GM19043 (cell line): ENCODE results near the gene SNX13.
A peak's percentile ranks its signal among the peaks of the same experiment; 100 is the strongest.

Source experiments
- ATAC-seq: cut with Tn5 transposase; IDR thresholded peaks from one replicate; pipeline ENCODE4 v1.9.1; 2021; ENCODE audit warnings: low read depth; ENCODE audit not compliant: unreplicated experiment

SNX13 gene

GRCh38 chr7:17947620-17948019, 7.3 kb upstream of the SNX13 start:
- ATAC-seq, result no peak

- no peak for ATAC-seq
Measured at GRCh38 chr7:17946591-17946990, 6.3 kb upstream of the SNX13 start.

- ATAC-seq, result no peak
Measured at GRCh38 chr7:17944720-17945119, 4.4 kb upstream of the SNX13 start.

GRCh38 chr7:17943006-17943405, 2.7 kb upstream of the SNX13 start:
- no peak for ATAC-seq

GRCh38 chr7:17942231-17942630, 1.9 kb upstream of the SNX13 start:
- no peak for ATAC-seq

- ATAC-seq, result no peak
Measured at GRCh38 chr7:17940951-17941431, 697 bp upstream of the SNX13 start.

GRCh38 chr7:17939606-17940301, 540 bp downstream of the SNX13 start:
- peak; percentile 31 for ATAC-seq

GRCh38 chr7:17939211-17939605, 1.1 kb downstream of the SNX13 start:
- ATAC-seq, result no peak

- no peak for ATAC-seq
Measured at GRCh38 chr7:17937506-17938120, 2.7 kb downstream of the SNX13 start.

GRCh38 chr7:17936321-17936720, 4.0 kb downstream of the SNX13 start:
- ATAC-seq, result no peak

GRCh38 chr7:17934612-17935240, 5.6 kb downstream of the SNX13 start:
- no peak for ATAC-seq

GRCh38 chr7:17934094-17934493, 6.2 kb downstream of the SNX13 start:
- no peak for ATAC-seq

GRCh38 chr7:17932770-17933169, 7.5 kb downstream of the SNX13 start:
- no peak for ATAC-seq

- no peak for ATAC-seq
Measured at GRCh38 chr7:17931069-17931468, 9.2 kb downstream of the SNX13 start.

- ATAC-seq, result no peak
Measured at GRCh38 chr7:17930546-17930945, 9.7 kb downstream of the SNX13 start.

GRCh38 chr7:17929647-17930395, 10.5 kb downstream of the SNX13 start:
- ATAC-seq, result no peak

- no peak for ATAC-seq
Measured at GRCh38 chr7:17928055-17928454, 12.2 kb downstream of the SNX13 start.

- ATAC-seq, result no peak
Measured at GRCh38 chr7:17921857-17922416, 18.4 kb downstream of the SNX13 start.

GRCh38 chr7:17917842-17918241, 22.5 kb downstream of the SNX13 start:
- ATAC-seq, result no peak

GRCh38 chr7:17916786-17917185, 23.5 kb downstream of the SNX13 start:
- ATAC-seq, result no peak

- ATAC-seq, result no peak
Measured at GRCh38 chr7:17915796-17916195, 24.5 kb downstream of the SNX13 start.
